ENCODE data around the gene CDC42.

CDC42 gene

DNA sequence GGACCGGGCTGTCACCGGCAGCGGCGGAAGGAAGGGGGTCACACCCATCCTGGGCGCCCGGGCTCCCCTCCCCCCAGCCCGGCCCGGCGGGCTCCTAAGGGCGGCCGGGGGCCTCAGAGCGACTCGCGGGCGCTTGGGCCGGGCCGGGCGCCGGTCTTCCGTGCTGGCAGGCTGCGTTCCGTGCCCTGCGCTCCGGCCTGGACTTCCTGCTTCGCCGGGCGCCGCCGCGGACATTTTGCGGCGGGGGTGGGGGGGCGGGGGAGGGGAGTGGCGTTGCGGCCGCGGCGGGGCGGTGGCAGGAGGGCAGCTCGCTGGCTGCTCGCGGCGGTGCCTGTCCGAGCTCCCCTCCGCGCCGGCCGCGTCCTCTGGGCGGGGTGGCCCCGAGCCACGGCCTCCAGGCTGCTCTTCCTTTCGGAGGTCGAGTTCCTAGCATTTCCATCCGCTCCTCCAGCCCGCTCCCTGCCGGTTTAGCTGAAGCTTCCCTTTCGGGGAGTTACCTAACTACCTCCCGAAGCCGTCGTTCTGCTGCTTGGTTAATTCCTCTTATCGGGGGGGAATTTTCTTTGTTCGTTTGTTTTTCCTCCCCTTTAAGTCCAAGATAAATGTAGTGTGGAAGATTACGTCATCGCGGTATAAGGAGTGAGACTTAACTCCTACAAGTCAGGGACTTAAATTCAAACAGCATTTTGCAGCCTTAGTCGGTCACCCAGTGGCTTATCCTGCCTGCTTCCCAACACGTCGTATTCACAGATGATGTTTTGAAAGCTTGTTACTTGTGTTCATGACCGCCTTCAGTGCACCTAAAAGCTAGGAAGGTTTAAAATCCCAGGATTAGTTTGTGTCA is 730 bp downstream of the CDC42 start:
- WGBS (ENCODE audit: insufficient coverage) = 0% methylated on average over 36 of the region's 70 CpGs
- ChIA-PET CTCF (interaction anchor here (1.0 to 2.3 kb wide), 4 partner anchors 12 to 26 kb away, joined by 4 to 10 read pairs (median 6); no protein-coding TSS in a partner anchor), POLR2A (interaction anchor here (0.6 to 2.7 kb wide), 13 partner anchors 10 to 361 kb away, joined by 3 to 42 read pairs (median 3); no protein-coding TSS in a partner anchor)
- H3K4me3 ChIP-seq (ENCODE audit: control insufficient read depth in 1 of 7, extremely low read depth in 1 of 7, insufficient read depth in 4 of 7, low read depth in 2 of 7, low read length in 6 of 7) = peak overlapping the region; percentile 78 to 97 (median 88)
- H3K27ac ChIP-seq (ENCODE audit: insufficient read depth in 1 of 2, low read depth in 1 of 2, low read length in 2 of 2, poor library complexity in 1 of 2, severe bottlenecking in 2 of 2) = peak overlapping the region; percentile 94 to 97
- H3K4me1 ChIP-seq (ENCODE audit: control extremely low read depth in 1 of 4, control insufficient read depth in 4 of 4, insufficient read depth in 4 of 4, low read length in 3 of 4) = peaks cover 20 to 50% (median 36%) of the 10 kb centered on the region in 4 experiments
- peaks cover 0 to 7% (median 6%) of the 10 kb centered on the region in 4 experiments for H3K36me3 ChIP-seq (ENCODE audit: control insufficient read depth in 4 of 4, insufficient read depth in 4 of 4, low read length in 3 of 4)
- H3K27me3 ChIP-seq (replicated peaks in 2 of 5; ENCODE audit: control insufficient read depth in 4 of 5, insufficient read depth in 5 of 5, low read length in 4 of 5) = no peaks in the 10 kb centered on the region
- peak; percentile 75 to 91 (median 90) for DNase-seq
- H3K9me3 ChIP-seq (ENCODE audit: control extremely low read depth in 1 of 5, control insufficient read depth in 4 of 5, insufficient read depth in 2 of 5, low read depth in 1 of 5, low read length in 4 of 5) = no peaks in the 10 kb centered on the region

DNA sequence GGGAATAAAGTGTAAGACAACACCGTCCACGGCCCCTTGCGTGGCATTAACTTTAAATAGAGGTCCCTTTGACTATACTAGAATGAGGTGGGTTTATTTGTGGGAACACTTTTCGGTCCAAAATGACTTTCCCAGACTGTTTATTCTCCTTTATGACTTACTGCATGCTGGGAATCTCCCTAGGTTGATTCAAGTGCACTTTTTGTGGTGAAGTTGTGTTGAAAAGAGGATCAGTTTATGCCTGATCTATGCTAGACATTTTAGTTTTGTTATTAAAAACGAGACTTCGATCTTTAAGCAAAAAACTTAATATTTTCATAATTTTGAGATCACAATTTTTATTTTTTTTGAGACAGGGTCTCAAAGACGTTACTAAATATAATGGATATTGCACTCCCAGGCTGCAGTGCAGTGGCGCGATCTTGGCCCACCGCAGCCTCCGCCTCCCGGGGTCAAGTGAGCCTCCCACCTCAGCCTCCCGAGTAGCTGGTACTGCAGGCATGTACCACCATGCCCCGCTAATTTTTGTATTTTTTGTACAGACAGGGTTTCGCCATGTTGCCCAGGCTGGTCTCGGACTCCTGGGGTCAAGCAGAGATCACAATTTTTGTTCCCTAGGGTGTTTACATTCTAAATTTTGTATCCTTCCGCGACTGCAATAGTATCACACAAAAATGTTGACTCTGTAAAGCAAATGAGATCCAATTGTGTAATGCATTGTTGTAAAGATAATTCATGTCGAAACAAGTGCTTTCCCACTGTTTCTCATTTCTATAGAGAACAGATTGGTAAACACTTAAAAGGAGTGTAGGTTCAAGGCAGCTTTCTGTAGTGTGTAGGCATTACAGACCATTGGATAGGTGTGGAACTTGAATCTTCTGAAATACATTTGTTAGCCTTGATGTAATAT is 1.6 kb downstream of the CDC42 start:
- Histone ChIP-seq H3K4me1 (ENCODE audit: control extremely low read depth in 1 of 4, control insufficient read depth in 4 of 4, insufficient read depth in 4 of 4, low read length in 3 of 4) (peaks cover 20 to 47% (median 38%) of the 10 kb centered on the region in 4 experiments), H3K27me3 (replicated peaks in 2 of 5; ENCODE audit: control insufficient read depth in 4 of 5, insufficient read depth in 5 of 5, low read length in 4 of 5) (no peaks in the 10 kb centered on the region), H3K36me3 (ENCODE audit: control insufficient read depth in 4 of 4, insufficient read depth in 4 of 4, low read length in 3 of 4) (peaks cover 0 to 8% (median 6%) of the 10 kb centered on the region in 4 experiments), H3K9me3 (ENCODE audit: control extremely low read depth in 1 of 5, control insufficient read depth in 4 of 5, insufficient read depth in 2 of 5, low read depth in 1 of 5, low read length in 4 of 5) (no peaks in the 10 kb centered on the region), H3K4me3 (ENCODE audit: control insufficient read depth in 1 of 7, extremely low read depth in 1 of 7, insufficient read depth in 4 of 7, low read depth in 2 of 7, low read length in 6 of 7) (peak overlapping the region in 6 of 7 experiments; percentile 79 to 97 (median 88)), H3K27ac (ENCODE audit: insufficient read depth in 1 of 2, low read depth in 1 of 2, low read length in 2 of 2, poor library complexity in 1 of 2, severe bottlenecking in 2 of 2) (peak overlapping the region; percentile 90 to 97)
- POLR2A ChIA-PET = interaction anchor here (0.6 to 2.7 kb wide), 6 partner anchors 12 to 360 kb away, joined by 3 to 42 read pairs (median 6); no protein-coding TSS in a partner anchor
- CTCF ChIA-PET = interaction anchor here (1.0 to 2.1 kb wide), 5 partner anchors 11 to 31 kb away, joined by 3 to 8 read pairs (median 5); no protein-coding TSS in a partner anchor
- DNase-seq = peak in 2 of 3 donors; percentile 35 to 42
- WGBS (ENCODE audit: insufficient coverage) = 89% methylated on average over 10 of the region's 19 CpGs

DNA sequence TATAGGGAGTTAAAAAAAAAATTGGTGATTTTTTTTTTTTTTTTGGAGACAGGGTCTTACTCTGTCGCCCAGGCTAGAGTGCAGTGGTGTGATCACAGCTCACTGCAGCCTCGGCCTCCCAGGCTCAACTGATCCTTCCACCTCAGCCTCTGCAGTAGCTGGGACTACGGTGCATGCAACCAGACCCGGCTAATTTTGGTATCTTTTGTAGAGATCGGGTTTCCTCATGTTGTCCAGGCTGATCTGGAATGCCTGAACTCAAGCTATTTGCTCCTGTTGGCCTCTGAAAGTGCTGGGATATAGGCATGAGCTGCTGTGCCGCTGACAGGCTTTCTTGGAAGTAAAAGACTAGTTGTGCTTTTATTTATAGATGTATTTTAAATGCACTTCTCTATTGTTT is 3.0 kb downstream of the CDC42 start:
- Histone ChIP-seq H3K27ac (ENCODE audit: insufficient read depth in 1 of 2, low read depth in 1 of 2, low read length in 2 of 2, poor library complexity in 1 of 2, severe bottlenecking in 2 of 2) (no peak overlapping the region), H3K4me1 (ENCODE audit: control extremely low read depth in 1 of 4, control insufficient read depth in 4 of 4, insufficient read depth in 4 of 4, low read length in 3 of 4) (peaks cover 20 to 52% (median 37%) of the 10 kb centered on the region in 4 experiments), H3K36me3 (ENCODE audit: control insufficient read depth in 4 of 4, insufficient read depth in 4 of 4, low read length in 3 of 4) (peaks cover 0 to 8% (median 6%) of the 10 kb centered on the region in 4 experiments), H3K27me3 (replicated peaks in 2 of 5; ENCODE audit: control insufficient read depth in 4 of 5, insufficient read depth in 5 of 5, low read length in 4 of 5) (no peaks in the 10 kb centered on the region), H3K4me3 (ENCODE audit: control insufficient read depth in 1 of 7, extremely low read depth in 1 of 7, insufficient read depth in 4 of 7, low read depth in 2 of 7, low read length in 6 of 7) (peak overlapping the region in 2 of 7 experiments; percentile 3 to 13), H3K9me3 (ENCODE audit: control extremely low read depth in 1 of 5, control insufficient read depth in 4 of 5, insufficient read depth in 2 of 5, low read depth in 1 of 5, low read length in 4 of 5) (no peaks in the 10 kb centered on the region)
- ChIA-PET POLR2A (interaction anchor here (1.7 kb wide), 1 partner anchor 13 kb away, joined by 3 read pairs; no protein-coding TSS in a partner anchor), CTCF (interaction anchor here (0.7 to 1.9 kb wide), 5 partner anchors 9 to 653 kb away, joined by 3 to 7 read pairs (median 4); no protein-coding TSS in a partner anchor)
- 84% methylated on average over 5 of the region's 6 CpGs for WGBS (ENCODE audit: insufficient coverage)
- DNase-seq = no peak

DNA sequence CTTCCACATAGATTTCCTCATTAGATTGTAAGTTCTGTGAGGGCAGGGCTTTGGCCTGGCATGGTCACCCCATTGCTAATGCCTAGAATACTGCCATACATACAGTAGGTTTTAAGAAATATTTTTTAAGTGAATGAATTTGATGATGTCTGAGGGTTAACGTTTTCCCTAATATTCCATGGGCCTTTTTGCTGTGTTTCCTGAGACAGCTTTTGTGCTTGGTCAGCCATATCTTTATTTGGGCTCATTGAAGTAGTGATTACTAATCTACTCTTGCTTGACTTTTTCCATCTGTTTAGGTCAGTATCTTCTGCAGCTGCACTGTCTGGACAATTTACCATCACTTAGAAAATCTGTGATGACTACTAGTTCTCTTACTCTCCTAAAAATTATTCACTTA is 3.5 kb downstream of the CDC42 start:
- ChIA-PET CTCF (interaction anchor here (0.9 to 1.9 kb wide), 2 partner anchors 32 kb away, joined by 3 to 7 read pairs; no protein-coding TSS in a partner anchor), POLR2A (no interaction called here)
- Histone ChIP-seq H3K9me3 (ENCODE audit: control extremely low read depth in 1 of 5, control insufficient read depth in 4 of 5, insufficient read depth in 2 of 5, low read depth in 1 of 5, low read length in 4 of 5) (no peaks in the 10 kb centered on the region), H3K27me3 (replicated peaks in 2 of 5; ENCODE audit: control insufficient read depth in 4 of 5, insufficient read depth in 5 of 5, low read length in 4 of 5) (no peaks in the 10 kb centered on the region), H3K36me3 (ENCODE audit: control insufficient read depth in 4 of 4, insufficient read depth in 4 of 4, low read length in 3 of 4) (peaks cover 0 to 8% (median 6%) of the 10 kb centered on the region in 4 experiments), H3K4me3 (ENCODE audit: control insufficient read depth in 1 of 7, extremely low read depth in 1 of 7, insufficient read depth in 4 of 7, low read depth in 2 of 7, low read length in 6 of 7) (peak overlapping the region in 1 of 7 experiments; percentile 33), H3K4me1 (ENCODE audit: control extremely low read depth in 1 of 4, control insufficient read depth in 4 of 4, insufficient read depth in 4 of 4, low read length in 3 of 4) (peaks cover 20 to 55% (median 37%) of the 10 kb centered on the region in 4 experiments), H3K27ac (ENCODE audit: insufficient read depth in 1 of 2, low read depth in 1 of 2, low read length in 2 of 2, poor library complexity in 1 of 2, severe bottlenecking in 2 of 2) (no peak overlapping the region)
- no CpG with 5 or more reads among the region's 1 CpG for WGBS (ENCODE audit: insufficient coverage)
- DNase-seq = no peak

DNA sequence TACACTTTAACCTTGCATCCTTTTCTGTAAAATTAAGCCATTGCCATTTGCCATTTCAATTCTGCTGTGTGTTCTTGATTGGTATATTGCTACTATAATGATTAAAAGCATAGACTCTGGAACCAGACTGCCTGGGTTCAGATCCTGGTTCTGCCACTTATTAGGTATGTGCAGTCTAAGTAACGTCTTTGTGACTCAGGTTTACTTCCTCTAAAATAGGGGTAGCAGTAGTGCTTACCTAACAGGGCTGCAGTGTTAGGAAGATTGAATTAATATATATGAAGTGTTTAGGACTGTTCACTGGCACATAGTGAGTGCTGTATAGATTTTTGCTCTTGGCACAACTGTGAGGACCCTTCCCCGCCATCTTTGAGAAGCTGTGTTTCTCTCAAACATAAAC is 4.4 kb downstream of the CDC42 start:
- WGBS (ENCODE audit: insufficient coverage) = 25% methylated on average over 1 of the region's 2 CpGs
- DNase-seq = peak in 2 of 3 donors; percentile 29 to 42
- Histone ChIP-seq H3K27me3 (replicated peaks in 2 of 5; ENCODE audit: control insufficient read depth in 4 of 5, insufficient read depth in 5 of 5, low read length in 4 of 5) (no peaks in the 10 kb centered on the region), H3K27ac (ENCODE audit: insufficient read depth in 1 of 2, low read depth in 1 of 2, low read length in 2 of 2, poor library complexity in 1 of 2, severe bottlenecking in 2 of 2) (peak overlapping the region in 1 of 2 experiments; percentile 29), H3K36me3 (ENCODE audit: control insufficient read depth in 4 of 4, insufficient read depth in 4 of 4, low read length in 3 of 4) (peaks cover 0 to 8% (median 6%) of the 10 kb centered on the region in 4 experiments), H3K4me1 (ENCODE audit: control extremely low read depth in 1 of 4, control insufficient read depth in 4 of 4, insufficient read depth in 4 of 4, low read length in 3 of 4) (peaks cover 20 to 53% (median 36%) of the 10 kb centered on the region in 4 experiments), H3K9me3 (ENCODE audit: control extremely low read depth in 1 of 5, control insufficient read depth in 4 of 5, insufficient read depth in 2 of 5, low read depth in 1 of 5, low read length in 4 of 5) (no peaks in the 10 kb centered on the region), H3K4me3 (ENCODE audit: control insufficient read depth in 1 of 7, extremely low read depth in 1 of 7, insufficient read depth in 4 of 7, low read depth in 2 of 7, low read length in 6 of 7) (peak overlapping the region in 1 of 7 experiments; percentile 33)
- ChIA-PET CTCF (interaction anchor here (0.6 to 1.4 kb wide), 4 partner anchors 11 to 1803 kb away, joined by 3 to 4 read pairs (median 3); no protein-coding TSS in a partner anchor), POLR2A (no interaction called here)

DNA sequence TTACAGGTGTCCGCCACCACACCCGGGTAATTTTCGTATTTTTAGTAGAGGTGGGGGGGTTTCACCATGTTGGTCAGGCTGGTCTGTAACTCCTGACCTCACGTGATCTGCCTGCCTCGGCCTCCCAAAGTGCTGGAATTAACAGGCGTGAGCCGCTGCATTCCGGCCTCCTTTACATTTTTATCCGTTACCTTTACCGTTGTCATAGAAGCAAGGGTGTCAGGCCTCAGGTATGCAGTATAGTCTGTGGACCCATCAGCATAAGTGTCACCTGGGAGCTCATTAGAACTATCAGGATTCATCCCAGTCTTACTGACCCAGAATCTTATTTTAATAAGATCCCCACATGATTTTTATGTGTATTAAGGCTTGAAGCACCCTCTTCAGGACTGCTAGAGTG is 5.4 kb downstream of the CDC42 start:
- CTCF ChIA-PET = interaction anchor here (0.9 to 1.4 kb wide), 3 partner anchors 16 to 33 kb away, joined by 3 to 4 read pairs (median 3); no protein-coding TSS in a partner anchor
- no peak for DNase-seq
- peaks cover 22 to 52% (median 32%) of the 10 kb centered on the region in 4 experiments for H3K4me1 ChIP-seq (ENCODE audit: control extremely low read depth in 1 of 4, control insufficient read depth in 4 of 4, insufficient read depth in 4 of 4, low read length in 3 of 4)
- no peak overlapping the region for H3K27ac ChIP-seq (ENCODE audit: insufficient read depth in 1 of 2, low read depth in 1 of 2, low read length in 2 of 2, poor library complexity in 1 of 2, severe bottlenecking in 2 of 2)
- peaks cover 0 to 8% (median 6%) of the 10 kb centered on the region in 4 experiments for H3K36me3 ChIP-seq (ENCODE audit: control insufficient read depth in 4 of 4, insufficient read depth in 4 of 4, low read length in 3 of 4)
- H3K27me3 ChIP-seq (replicated peaks in 2 of 5; ENCODE audit: control insufficient read depth in 4 of 5, insufficient read depth in 5 of 5, low read length in 4 of 5) = no peaks in the 10 kb centered on the region
- H3K9me3 ChIP-seq (ENCODE audit: control extremely low read depth in 1 of 5, control insufficient read depth in 4 of 5, insufficient read depth in 2 of 5, low read depth in 1 of 5, low read length in 4 of 5) = no peaks in the 10 kb centered on the region
- POLR2A ChIA-PET = no interaction called here
- no peak overlapping the region for H3K4me3 ChIP-seq (ENCODE audit: control insufficient read depth in 1 of 7, extremely low read depth in 1 of 7, insufficient read depth in 4 of 7, low read depth in 2 of 7, low read length in 6 of 7)
- WGBS (ENCODE audit: insufficient coverage) = 93% methylated on average over 7 of the region's 10 CpGs

Data from common myeloid progenitor, CD34-positive (primary cell).